Cardiac muscle cell (in vitro differentiated cells and primary cell): ENCODE measurements around the gene ACYP2. TPM values are rescaled to one million over a fixed set of nuclear protein-coding genes. Genes with fewer than 3 reads are reported as not detected.

ENCODE experiments used
- DNase-seq, 2 donors: peaks; one replicate each; pipeline versions ENCODE4 v3.0.0 to v3.0.0-alpha.2; 2010 to 2017; ENCODE audit warnings: low read depth in 1 of 2, low spot score in 1 of 2
- H3K27ac ChIP-seq: fragments of 200-600 bp; sonication (generic); 2 replicates; pipeline ENCODE4 v1.5.1; 2016
- H3K27me3 ChIP-seq: fragments of 200-600 bp; sonication (generic); 2 replicates; pipeline ENCODE4 v1.6.0; 2016; ENCODE audit warnings: control low read depth
- H3K36me3 ChIP-seq: fragments of 200-600 bp; sonication (generic); 2 replicates; pipeline ENCODE4 v1.5.1; 2016; ENCODE audit warnings: control low read depth
- H3K4me1 ChIP-seq: fragments of 200-600 bp; sonication (generic); 2 replicates; pipeline ENCODE4 v1.8.1; 2017; ENCODE audit warnings: low read depth, mild to moderate bottlenecking, mixed run types
- H3K4me3 ChIP-seq: fragments of 200-600 bp; sonication (generic); 2 replicates; pipeline ENCODE4 v1.5.1; 2016; ENCODE audit warnings: mild to moderate bottlenecking
- H3K9me3 ChIP-seq: fragments of 200-600 bp; sonication (generic); 2 replicates; pipeline ENCODE4 v1.5.1; 2017; ENCODE audit warnings: low read depth, mild to moderate bottlenecking, control low read depth
- polyA plus RNA-seq: library from polyadenylated mRNA; unstranded; fragments of >200 nt; fragmentation: Nextera tagmentation; extraction: Ambion mirVana; gene quantifications from 2 replicates; pipeline ENCODE4 v1.2.1, GENCODE V29; 2016
- total RNA-seq: library from RNA; depleted of rRNA; stranded (reverse); fragments of >200 nt; gene quantifications from 2 replicates; pipeline ENCODE4 v1.2.3, GENCODE V29; 2016
- TF ChIP-seq, protein P1 (sequence below): IDR thresholded peaks from 2 replicates; pipeline ENCODE4 v1.5.1; 2012; ENCODE audit warnings: low read depth, mild to moderate bottlenecking, low read length

Gene ACYP2
- total and polyA plus RNA-seq, 2 experiments from 2014 or later: 12.6 to 46.8 TPM

DNA sequence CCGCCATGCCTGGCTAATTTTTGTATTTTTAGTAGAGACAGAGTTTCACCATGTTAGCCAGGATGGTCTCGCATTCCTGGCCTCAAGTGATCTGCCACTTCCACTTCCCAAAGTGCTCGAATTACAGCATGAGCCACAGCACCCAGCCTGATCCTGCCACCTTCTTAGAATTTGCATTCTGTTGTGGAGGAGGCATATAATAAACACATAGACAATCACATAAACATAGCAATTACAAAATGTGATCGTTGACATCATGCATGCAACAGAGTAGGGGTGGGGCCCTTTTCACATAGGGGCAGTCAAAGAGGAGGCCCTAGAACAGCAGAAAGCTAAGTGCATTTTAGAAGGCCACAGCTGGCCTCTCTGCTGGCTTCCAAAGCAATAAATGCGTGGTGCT lies 180.5 kb downstream of the ACYP2 start:
- peak in 1 of 2 donors; percentile 28 for DNase-seq
- no peaks in the 10 kb centered on the region for H3K27me3 ChIP-seq
- no peaks in the 10 kb centered on the region for H3K36me3 ChIP-seq
- no peaks in the 10 kb centered on the region for H3K9me3 ChIP-seq
- H3K4me1 ChIP-seq: no peaks in the 10 kb centered on the region
- no peak overlapping the region for H3K4me3 ChIP-seq
- TF ChIP-seq, protein P1, sequence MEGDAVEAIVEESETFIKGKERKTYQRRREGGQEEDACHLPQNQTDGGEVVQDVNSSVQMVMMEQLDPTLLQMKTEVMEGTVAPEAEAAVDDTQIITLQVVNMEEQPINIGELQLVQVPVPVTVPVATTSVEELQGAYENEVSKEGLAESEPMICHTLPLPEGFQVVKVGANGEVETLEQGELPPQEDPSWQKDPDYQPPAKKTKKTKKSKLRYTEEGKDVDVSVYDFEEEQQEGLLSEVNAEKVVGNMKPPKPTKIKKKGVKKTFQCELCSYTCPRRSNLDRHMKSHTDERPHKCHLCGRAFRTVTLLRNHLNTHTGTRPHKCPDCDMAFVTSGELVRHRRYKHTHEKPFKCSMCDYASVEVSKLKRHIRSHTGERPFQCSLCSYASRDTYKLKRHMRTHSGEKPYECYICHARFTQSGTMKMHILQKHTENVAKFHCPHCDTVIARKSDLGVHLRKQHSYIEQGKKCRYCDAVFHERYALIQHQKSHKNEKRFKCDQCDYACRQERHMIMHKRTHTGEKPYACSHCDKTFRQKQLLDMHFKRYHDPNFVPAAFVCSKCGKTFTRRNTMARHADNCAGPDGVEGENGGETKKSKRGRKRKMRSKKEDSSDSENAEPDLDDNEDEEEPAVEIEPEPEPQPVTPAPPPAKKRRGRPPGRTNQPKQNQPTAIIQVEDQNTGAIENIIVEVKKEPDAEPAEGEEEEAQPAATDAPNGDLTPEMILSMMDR: no peak
- H3K27ac ChIP-seq: no peak overlapping the region

DNA sequence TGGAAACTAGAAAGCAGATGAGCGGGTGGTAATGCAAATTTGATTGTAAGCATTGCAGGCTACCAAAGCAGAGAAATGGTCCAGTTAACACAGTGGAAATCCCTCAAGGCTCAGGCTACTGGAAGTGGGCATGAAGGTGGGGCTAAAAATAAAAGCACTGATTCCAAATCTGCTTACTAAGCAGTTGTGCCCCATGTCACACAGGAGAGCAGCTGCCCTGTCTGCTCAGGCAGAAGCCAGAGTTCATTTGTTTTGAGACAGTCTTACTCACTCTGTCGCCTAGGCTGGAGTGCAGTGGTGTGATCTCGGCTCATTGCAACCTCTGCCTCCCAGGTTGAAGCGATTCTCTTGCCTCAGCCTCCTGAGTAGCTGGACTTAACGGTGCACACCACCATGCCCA lies 183.1 kb downstream of the ACYP2 start:
- no peaks in the 10 kb centered on the region for H3K4me1 ChIP-seq
- TF ChIP-seq, protein P1: no peak
- H3K27ac ChIP-seq: no peak overlapping the region
- H3K36me3 ChIP-seq: no peaks in the 10 kb centered on the region
- no peak overlapping the region for H3K4me3 ChIP-seq
- no peaks in the 10 kb centered on the region for H3K27me3 ChIP-seq
- no peaks in the 10 kb centered on the region for H3K9me3 ChIP-seq
- DNase-seq: no peak

DNA sequence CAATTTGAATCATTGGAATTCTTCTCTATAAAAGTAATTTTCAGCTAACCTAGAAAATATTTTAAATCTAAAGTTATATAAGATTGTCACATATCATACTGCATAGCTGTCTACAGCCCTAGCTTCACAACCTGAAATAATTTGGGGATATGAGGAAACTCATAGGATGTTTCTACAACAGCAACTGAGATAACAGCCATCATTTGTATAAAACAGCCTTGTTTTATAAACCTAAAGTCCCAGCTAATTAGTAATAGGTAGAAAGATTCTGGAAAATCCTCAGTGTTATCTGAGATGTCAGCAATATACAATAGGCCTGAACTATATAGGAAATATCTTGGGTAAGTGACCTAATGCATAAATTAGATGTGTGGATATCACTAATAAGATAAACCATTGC lies 188.2 kb downstream of the ACYP2 start:
- no peaks in the 10 kb centered on the region for H3K4me1 ChIP-seq
- H3K27me3 ChIP-seq: no peaks in the 10 kb centered on the region
- no peaks in the 10 kb centered on the region for H3K36me3 ChIP-seq
- H3K9me3 ChIP-seq: no peaks in the 10 kb centered on the region
- H3K27ac ChIP-seq: no peak overlapping the region
- H3K4me3 ChIP-seq: no peak overlapping the region
- TF ChIP-seq, protein P1: no peak
- DNase-seq: no peak

DNA sequence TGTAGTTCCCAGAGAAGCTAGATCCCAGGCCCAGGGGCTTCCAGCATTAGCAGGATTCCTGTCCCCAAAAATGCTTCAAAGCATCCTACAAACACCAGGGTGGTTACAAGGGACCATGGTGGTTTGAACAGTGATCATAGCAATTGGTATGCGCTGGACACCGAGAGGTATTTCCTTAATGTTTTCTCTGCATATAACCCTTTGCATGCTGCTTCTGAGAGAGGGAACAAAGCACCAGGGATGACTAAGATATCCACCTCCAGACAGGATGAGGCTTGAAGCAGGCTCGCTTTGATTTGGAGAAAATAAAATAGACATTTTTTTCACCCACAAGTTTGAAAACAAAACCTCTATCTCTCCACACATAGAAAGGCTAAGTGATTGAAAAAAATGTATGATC lies 191.1 kb downstream of the ACYP2 start:
- TF ChIP-seq, protein P1: no peak
- Histone ChIP-seq H3K27me3 (no peaks in the 10 kb centered on the region), H3K27ac (no peak overlapping the region)

DNA sequence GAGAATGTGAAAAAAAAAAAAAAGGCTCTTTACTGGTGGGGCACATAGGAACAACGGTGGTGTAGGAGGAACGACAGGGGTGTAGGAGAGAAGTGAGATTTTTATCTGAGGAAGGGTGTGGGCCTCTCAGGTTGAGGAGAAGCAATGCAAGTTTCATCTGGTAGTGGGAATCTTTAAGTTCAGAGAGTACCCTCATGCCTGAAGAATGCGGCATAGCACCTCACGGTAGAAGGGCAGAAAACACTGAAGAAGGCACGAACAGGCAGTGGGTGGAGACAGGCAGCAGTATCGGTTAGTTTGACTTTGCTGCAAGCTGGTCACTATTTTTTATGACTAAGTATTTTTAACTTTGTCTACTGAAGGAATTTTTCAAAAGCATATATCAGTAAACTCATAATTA lies 192.8 kb downstream of the ACYP2 start:
- H3K27me3 ChIP-seq: no peaks in the 10 kb centered on the region
- H3K27ac ChIP-seq: no peak overlapping the region
- no peaks in the 10 kb centered on the region for H3K36me3 ChIP-seq
- H3K9me3 ChIP-seq: no peaks in the 10 kb centered on the region
- DNase-seq: no peak
- no peaks in the 10 kb centered on the region for H3K4me1 ChIP-seq
- TF ChIP-seq, protein P1: no peak
- no peak overlapping the region for H3K4me3 ChIP-seq

More for the DNA sequence above, 191.1 kb downstream of the ACYP2 start:
- Histone ChIP-seq H3K4me3 (no peak overlapping the region), H3K9me3 (no peaks in the 10 kb centered on the region), H3K36me3 (no peaks in the 10 kb centered on the region), H3K4me1 (no peaks in the 10 kb centered on the region)
- DNase-seq: no peak

DNA sequence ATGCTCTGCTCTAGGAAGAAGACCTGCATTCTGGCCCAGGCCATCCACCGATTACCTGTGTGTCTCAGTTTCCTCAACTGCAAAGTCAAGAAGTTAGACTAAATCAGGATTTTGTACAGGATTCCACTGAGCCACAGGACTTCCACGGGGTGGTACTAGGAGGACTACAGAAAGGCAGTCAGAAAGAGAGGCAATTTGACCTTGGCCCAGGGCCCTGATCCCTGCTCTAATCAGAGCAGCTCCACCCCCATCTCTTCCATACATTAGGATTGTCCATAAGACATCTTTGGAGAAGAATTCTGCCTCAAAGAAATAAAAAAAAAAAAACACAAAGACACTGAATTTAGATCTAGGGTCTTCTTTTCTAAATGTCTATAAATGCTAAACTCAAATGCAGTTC lies 193.4 kb downstream of the ACYP2 start:
- H3K9me3 ChIP-seq: no peaks in the 10 kb centered on the region
- TF ChIP-seq, protein P1: no peak
- no peaks in the 10 kb centered on the region for H3K27me3 ChIP-seq
- no peak overlapping the region for H3K4me3 ChIP-seq
- H3K27ac ChIP-seq: no peak overlapping the region
- no peak for DNase-seq
- no peaks in the 10 kb centered on the region for H3K36me3 ChIP-seq
- H3K4me1 ChIP-seq: no peaks in the 10 kb centered on the region
